ENCODE data around the gene DVL1.

DVL1 gene

DNA sequence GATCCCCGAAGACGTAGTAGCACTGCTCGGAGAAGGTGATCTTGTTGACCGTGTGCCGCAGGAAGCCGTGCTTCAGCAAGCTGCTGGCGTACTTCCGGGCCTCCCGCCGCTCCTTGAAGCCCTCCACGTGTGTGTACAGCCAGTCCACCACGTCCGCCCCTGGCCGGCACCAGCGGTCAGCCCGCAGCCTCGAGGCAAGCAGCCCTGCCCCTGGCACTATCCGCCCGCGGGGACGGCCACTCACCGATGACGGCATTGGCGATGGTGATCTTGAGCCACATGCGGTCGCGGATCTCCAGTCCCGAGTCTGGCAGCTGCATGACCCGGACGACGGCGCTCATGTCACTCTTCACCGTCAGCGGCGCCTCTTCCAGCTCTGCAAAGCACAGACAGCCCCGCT is 10.9 kb downstream of the DVL1 start:
- DNase-seq = no peak

DNA sequence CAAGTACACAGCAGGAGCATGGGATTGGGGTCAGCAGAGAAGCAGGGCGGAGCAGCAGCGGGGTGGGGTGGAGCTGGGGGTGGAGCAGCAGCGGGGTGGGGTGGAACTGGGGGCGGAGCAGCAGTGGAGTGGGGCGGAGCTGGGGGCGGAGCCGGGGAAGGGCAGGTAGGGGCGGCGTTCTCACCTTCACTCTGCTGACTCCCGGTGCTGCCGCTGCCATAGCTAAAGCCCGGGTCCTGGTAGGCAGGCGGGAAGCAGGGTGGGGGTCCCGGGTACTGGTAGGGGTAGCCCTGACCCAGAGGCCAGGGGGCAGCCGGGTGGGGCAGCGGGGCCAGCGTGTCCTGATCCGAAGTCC is 11.4 kb downstream of the DVL1 start:
- no peak for DNase-seq

DNA sequence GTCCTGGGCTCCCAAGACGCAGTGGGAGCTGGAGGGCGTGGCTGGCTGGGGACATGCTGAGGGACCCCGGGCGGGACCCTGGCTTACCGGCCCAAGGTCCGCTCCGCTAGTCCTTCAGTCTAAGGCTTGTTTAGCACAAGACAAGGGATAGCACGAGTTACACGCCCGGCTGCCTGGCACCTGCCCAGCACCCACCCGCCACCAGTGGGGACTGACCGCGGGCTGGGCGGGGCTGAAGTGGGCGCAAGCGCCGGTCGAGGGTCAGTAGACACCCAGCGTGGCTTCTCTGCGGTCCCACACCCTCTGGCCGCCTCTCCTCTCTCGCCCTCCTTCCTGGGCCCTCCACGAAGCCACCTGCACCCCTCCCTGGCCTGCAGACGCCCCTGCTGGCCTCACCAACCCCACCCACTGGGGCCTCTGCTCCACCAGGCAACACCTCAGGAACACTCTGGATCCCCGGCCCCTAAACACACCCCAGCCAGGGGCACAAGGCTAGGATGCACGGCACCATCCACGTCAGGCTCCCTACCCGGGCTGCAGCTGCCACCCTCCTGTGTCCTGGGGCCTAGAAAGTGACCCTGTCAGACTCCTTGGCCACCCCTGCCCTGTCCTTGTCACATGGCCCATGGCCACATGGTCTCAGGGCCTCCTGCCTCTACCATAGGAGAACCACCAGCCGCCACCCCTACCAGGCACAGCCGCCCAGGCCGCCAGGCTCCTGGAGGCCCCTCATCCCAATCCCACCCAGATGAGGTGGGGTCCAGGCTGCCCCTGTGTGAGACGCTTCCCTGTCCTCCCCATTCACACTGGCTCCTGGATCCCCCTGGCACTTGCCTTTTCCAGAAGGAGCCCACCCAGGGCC is 12.1 kb downstream of the DVL1 start:
- no peak for DNase-seq

DNA sequence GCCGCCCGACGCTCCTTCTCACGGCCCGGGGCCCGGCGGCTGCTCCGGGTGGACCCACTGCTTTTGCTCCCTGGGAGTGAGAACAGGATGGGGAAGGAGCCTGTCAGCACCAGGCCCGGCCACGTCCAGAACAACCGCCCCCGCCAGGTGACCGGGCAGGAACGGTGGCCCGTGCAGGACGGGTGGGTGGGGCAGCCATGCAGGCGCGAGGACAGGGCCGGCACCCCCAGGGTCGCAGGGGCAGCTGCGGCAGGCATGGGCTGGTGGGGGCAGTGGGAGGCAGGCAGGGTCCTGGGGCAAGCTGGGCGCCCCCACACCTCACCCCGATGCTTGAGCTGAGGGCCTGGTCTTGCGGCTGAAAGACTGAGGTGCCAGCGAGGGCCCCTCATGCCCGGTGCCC is 12.8 kb downstream of the DVL1 start:
- no peak for DNase-seq

DNA sequence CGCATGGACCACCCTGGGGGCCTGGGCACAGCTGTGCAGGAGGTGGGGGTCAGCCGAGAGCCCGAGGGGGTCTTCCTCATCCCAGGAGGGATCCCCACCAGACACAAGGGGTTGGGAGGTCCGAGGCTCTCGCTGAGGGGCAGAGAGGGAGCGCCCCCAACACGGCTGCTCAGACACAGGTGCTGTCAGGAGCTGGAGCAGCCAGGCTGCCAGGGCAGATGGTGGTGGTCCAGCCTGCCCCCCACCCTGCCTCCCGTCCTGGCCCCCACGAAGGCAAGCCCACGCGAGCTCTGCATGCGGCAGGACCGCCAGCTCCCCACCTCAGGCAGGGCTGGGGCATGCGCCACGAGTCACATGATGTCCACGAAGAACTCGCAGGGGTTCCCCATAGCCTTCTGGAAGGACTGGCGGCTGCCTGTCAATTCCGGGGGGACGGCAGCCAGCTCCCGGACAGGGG is 13.4 kb downstream of the DVL1 start:
- DNase-seq = no peak

DNA sequence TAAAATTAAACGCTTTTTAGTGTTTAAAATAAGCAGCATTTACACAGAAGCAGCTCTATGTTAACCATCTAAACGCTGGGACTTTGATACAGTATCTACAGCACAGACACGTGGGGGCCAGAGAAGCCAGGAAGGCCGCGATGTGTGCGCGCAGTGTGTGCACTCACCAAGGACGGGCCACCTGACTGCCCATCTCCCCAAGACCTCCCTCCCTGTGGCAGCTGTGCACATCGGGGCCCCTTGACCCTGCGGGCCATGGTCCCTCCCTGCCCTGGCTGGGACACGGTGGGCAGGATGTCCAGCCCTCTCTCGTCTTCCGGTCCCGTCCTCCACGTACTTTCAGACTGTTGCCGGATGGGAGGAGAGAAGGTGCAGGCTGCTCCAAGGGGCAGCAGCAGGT is 13.9 kb downstream of the DVL1 start:
- DNase-seq = no peak

DNA sequence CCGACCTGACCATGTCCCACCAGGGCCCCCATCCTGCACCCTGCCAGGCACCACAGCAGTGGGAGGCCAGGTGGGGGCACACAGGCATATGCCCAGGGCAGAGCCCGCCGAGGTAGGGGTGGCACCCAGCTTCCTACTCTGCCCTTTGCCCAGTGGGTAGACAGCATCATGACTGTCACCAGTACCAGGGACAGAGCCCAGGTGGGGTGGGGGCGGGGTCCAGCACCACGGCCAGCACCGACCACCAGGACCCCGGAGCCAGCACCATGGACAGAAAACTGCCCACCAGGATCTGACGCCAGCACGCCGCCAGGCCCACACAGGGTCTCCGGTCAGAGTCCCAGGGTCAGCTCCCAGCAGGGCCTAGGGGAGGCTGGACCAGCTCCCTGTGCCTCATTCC is 14.4 kb downstream of the DVL1 start:
- no peak for DNase-seq

DNA sequence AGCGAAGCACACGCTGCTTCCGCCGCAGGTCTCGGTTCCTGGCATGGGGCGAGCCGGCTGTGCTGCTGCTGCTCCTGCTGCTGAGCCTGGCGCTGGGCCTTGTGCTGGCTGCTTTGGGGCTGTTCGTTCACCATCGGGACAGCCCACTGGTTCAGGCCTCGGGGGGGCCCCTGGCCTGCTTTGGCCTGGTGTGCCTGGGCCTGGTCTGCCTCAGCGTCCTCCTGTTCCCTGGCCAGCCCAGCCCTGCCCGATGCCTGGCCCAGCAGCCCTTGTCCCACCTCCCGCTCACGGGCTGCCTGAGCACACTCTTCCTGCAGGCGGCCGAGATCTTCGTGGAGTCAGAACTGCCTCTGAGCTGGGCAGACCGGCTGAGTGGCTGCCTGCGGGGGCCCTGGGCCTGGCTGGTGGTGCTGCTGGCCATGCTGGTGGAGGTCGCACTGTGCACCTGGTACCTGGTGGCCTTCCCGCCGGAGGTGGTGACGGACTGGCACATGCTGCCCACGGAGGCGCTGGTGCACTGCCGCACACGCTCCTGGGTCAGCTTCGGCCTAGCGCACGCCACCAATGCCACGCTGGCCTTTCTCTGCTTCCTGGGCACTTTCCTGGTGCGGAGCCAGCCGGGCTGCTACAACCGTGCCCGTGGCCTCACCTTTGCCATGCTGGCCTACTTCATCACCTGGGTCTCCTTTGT is 15.5 kb downstream of the DVL1 start:
- no peak for DNase-seq

DNA sequence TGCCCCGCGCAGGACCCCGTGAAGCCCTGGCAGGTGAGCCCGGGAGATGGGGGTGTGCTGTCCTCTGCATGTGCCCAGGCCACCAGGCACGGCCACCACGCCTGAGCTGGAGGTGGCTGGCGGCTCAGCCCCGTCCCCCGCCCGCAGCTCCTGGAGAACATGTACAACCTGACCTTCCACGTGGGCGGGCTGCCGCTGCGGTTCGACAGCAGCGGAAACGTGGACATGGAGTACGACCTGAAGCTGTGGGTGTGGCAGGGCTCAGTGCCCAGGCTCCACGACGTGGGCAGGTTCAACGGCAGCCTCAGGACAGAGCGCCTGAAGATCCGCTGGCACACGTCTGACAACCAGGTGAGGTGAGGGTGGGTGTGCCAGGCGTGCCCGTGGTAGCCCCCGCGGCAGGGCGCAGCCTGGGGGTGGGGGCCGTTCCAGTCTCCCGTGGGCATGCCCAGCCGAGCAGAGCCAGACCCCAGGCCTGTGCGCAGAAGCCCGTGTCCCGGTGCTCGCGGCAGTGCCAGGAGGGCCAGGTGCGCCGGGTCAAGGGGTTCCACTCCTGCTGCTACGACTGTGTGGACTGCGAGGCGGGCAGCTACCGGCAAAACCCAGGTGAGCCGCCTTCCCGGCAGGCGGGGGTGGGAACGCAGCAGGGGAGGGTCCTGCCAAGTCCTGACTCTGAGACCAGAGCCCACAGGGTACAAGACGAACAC is 16.3 kb downstream of the DVL1 start:
- no peak for DNase-seq

DNA sequence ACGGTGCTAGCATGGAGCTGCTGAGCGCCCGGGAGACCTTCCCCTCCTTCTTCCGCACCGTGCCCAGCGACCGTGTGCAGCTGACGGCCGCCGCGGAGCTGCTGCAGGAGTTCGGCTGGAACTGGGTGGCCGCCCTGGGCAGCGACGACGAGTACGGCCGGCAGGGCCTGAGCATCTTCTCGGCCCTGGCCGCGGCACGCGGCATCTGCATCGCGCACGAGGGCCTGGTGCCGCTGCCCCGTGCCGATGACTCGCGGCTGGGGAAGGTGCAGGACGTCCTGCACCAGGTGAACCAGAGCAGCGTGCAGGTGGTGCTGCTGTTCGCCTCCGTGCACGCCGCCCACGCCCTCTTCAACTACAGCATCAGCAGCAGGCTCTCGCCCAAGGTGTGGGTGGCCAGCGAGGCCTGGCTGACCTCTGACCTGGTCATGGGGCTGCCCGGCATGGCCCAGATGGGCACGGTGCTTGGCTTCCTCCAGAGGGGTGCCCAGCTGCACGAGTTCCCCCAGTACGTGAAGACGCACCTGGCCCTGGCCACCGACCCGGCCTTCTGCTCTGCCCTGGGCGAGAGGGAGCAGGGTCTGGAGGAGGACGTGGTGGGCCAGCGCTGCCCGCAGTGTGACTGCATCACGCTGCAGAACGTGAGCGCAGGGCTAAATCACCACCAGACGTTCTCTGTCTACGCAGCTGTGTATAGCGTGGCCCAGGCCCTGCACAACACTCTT is 17.0 kb downstream of the DVL1 start:
- DNase-seq = no peak

DNA sequence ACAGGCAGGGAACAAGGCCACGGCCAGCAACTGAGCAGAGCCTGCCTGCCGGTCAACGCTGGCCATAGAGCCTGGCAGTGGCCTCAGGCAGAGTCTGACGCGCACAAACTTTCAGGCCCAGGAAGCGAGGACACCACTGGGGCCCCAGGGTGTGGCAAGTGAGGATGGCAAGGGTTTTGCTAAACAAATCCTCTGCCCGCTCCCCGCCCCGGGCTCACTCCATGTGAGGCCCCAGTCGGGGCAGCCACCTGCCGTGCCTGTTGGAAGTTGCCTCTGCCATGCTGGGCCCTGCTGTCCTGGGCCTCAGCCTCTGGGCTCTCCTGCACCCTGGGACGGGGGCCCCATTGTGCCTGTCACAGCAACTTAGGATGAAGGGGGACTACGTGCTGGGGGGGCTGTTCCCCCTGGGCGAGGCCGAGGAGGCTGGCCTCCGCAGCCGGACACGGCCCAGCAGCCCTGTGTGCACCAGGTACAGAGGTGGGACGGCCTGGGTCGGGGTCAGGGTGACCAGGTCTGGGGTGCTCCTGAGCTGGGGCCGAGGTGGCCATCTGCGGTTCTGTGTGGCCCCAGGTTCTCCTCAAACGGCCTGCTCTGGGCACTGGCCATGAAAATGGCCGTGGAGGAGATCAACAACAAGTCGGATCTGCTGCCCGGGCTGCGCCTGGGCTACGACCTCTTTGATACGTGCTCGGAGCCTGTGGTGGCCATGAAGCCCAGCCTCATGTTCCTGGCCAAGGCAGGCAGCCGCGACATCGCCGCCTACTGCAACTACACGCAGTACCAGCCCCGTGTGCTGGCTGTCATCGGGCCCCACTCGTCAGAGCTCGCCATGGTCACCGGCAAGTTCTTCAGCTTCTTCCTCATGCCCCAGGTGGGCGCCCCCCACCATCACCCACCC is 17.9 kb downstream of the DVL1 start, which contains the start of gene TAS1R3:
Gene TAS1R3, plus strand, starts transcription at position 213 of the 898 bp plus-strand sequence. Its CDS starts 66 bp downstream, at position 279.
- DNase-seq = no peak

DNA sequence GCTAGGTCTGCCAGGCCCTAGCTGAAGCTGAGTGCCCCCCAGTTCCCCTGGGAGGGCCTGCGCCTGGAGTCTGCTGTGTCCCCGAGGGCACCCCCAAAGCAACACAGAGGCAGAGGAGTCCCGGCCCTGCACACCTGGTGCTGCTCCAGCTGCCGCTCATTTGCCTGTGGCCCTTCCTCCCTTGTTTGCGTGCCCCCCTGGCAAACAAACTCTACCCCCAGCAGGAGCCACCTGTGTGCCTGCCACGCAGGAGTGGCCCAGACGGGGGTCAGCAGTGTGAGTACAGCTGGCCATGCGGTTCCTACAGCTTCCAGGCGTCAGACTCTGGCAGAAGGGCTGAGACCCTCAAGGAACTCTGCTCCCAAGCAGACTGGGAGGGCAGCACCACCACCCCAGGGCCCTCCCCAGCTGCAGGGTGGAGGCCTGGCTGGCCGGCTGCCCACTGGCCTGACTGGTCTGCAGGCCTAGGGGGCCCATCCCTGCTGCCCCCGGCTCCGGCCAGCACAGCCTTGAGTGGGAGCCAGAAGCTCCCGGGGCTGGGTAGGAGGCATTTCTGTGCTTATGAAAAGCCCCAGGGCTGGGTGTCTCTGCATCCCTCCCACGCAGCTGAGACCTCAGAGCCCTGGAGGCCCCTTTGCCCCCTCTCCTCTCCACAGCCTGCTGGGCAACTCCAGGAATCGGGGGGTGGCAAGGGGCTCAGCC is 18.7 kb downstream of the DVL1 start:
- DNase-seq = no peak

DNA sequence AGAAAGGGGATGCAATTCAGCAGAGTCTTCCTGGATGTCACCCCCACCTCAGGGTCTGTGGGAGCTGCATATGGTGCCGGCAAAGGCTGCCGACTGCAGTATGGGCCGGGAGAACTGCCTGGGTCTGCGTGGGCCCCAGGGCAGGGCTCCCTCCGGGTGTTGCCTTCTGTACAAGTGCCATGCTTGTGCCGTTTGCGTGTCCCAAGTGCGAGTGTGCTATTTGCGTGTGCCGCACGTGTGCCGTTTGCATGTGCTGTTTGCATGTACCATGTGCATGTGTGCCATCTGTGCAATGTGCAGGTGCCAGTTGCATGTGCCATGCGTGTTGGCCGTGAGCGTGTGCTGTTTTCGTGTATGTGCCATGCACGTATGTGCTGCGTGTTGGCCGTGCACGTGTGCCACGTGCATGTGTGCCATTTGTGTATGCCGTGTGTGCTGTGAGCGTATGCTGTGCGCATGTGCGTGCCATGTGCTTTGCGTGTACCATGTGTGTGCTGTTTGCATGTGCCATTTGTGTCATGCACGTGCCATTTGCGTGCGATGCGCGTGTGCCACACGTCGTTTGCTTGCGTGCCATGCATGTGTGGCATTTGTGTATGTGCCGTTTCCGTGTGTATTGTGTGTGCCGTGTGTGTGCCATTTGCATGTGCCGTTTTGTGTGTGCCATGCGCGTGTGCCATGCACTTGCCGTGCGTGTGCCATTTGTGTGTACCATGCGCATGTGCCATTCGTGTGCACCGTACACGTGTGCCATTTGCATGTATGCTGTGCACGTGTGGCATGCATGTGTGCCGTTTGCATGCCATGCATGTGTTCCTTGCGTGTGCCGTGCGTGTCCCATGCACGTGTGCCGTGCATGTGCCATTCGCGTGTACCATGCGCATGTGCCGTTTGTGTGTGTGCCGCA is 19.7 kb downstream of the DVL1 start:
- no peak for DNase-seq

DNA sequence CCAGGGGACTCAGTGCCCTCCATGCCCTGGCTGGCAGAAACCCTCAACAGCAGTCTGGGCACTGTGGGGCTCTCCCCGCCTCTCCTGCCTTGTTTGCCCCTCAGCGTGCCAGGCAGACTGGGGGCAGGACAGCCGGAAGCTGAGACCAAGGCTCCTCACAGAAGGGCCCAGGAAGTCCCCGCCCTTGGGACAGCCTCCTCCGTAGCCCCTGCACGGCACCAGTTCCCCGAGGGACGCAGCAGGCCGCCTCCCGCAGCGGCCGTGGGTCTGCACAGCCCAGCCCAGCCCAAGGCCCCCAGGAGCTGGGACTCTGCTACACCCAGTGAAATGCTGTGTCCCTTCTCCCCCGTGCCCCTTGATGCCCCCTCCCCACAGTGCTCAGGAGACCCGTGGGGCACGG is 21.0 kb downstream of the DVL1 start:
- no peak for DNase-seq

DNA sequence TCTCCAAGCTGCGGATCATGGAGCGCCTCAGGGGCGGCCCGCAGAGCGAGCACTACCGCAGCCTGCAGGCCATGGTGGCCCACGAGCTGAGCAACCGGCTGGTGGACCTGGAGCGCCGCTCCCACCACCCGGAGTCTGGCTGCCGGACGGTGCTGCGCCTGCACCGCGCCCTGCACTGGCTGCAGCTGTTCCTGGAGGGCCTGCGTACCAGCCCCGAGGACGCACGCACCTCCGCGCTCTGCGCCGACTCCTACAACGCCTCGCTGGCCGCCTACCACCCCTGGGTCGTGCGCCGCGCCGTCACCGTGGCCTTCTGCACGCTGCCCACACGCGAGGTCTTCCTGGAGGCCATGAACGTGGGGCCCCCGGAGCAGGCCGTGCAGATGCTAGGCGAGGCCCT is 21.9 kb downstream of the DVL1 start:
- no peak for DNase-seq

DNA sequence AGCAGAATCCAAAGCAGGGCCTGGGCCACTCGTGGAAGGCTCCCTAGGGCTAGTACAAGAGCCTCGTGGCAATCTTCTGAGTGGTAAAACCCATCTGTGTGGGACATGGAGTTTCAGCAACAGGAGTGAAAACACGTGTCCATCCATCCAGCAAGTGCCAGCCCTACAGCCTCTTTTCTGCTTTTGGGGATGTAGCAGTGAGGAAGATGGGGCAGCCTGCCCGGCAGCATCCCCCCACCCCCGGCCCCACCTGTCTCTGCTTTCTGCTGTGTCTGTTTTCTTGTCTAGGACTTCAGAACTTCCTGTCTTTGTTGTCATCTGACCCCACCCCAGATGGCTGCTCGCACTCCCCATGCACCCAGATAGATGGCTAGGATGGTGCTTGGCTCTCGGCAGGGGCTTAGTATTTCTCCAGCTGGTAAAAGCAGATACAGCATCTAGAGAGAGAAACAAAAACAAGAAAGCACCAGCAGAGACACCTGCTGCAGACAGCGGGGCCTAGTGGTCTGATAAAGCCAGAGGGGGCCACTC is 23.1 kb downstream of the DVL1 start:
- DNase-seq = no peak

DNA sequence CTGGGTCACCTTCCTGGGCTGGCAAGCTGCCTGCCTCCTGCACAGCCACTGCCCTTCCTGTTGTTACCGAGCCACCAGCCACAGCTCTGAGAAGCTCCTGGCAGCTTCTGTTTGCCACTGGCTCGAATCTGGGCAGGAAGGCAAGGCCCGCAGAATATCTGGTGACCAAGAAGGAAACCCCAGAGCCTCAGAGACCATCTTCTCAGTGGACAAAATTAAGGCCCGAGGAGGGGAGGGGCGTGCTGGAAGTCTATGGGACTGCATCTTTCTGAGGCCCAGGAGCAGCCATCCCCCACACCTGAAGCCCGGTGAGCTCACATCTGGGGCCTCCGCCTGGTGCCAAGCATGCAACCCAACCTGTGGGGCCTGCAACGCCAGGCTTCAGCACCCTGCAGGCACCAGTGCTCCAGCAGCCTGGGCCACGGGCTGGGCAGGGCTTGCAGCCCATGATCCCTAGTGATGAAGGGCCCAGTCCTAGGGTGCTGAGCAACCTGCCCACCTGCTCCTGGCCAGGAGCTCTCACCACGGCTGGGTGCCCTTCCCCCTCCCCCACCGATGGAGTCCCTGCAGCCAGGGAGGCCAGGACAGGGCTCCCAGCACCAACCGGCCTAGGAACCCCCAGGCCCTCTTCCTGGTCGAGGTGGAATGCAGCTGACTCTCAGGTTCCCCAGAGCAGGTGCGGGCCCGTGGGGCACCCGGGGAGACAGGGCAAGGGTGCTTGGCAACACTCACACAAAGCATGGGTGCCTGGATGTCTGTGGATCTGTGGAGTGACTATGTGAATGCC is 23.7 kb downstream of the DVL1 start:
- no peak for DNase-seq

DNA sequence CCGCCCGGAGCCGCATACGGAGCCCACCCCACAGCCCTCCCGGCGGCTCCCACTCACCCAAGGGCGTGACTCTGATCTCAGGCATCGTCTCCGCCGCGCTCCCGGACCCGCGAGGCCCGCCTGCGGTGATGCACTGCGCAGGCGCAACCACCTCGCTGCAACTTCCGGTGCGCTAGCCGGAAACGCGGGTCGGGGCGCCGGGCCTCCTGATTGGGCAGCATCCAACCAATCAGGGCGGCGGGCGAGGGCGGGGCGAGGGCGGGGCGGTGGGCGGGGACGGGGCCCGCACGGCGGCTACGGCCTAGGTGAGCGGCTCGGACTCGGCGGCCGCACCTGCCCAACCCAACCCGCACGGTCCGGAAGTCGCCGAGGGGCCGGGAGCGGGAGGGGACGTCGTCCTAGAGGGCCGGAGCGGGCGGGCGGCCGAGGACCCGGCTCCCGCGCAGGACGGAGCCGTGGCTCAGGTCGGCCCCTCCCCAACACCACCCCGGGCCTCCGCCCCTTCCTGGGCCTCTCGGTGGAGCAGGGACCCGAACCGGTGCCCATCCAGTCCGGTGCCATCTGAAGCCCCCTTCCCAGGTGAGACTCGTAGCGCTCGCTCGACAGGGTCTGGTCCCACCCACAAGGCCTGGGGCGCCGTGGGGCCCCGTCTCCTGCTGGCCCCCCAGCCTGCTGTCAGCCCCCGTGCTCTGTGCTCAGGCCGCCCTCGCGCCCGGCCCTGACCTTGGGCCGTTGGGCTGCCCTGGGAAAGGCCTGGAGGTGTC is 24.5 kb downstream of the DVL1 start, which contains the start of the genes CPTP and INTS11:
Gene CPTP, plus strand, starts transcription at position 279 of the 764 bp plus-strand sequence. CDS start 2,109 bp downstream, outside the sequence.
Gene INTS11, minus strand, starts transcription at position 137 of the 764 bp plus-strand sequence. Its CDS starts 52 bp downstream, at position 85.
- DNase-seq = peak; percentile 93 to 95 (median 94)
